HG03342 (cell line): Measurements from ENCODE around the gene SMIM27.
"Not testable (repeated sequence)": the region's sequence is repeated elsewhere in the genome, so short reads cannot be mapped to it uniquely, and the experiment has no call there.

Source experiments
- ATAC-seq: cut with Tn5 transposase; IDR thresholded peaks from one replicate; pipeline ENCODE4 v1.9.1; 2021; ENCODE audit warnings: mild to moderate bottlenecking, moderate library complexity; ENCODE audit not compliant: unreplicated experiment

Gene SMIM27

GRCh38 chr9:32596096-32596865 lies 44.2 kb downstream of the SMIM27 start:
- ATAC-seq: no peak

GRCh38 chr9:32596936-32597335 lies 44.8 kb downstream of the SMIM27 start:
- no peak for ATAC-seq

GRCh38 chr9:32599021-32599420 lies 46.9 kb downstream of the SMIM27 start:
- ATAC-seq: not testable (repeated sequence)
